Measurements from ENCODE around the gene ICE1. TPM values are rescaled to one million over a fixed set of nuclear protein-coding genes. Genes with fewer than 3 reads are reported as not detected.
"Not testable (repeated sequence)": the region's sequence is repeated elsewhere in the genome, so short reads cannot be mapped to it uniquely, and the experiment has no call there.

ICE1 gene
- total RNA-seq, 1 donor from 2014 or later, result 37.8 TPM

GRCh38 chr5:5394384-5394986, 28.0 kb upstream of the ICE1 start:
- H3K36me3 Mint-ChIP-seq; H3K27me3 Mint-ChIP-seq; H3K4me1 Mint-ChIP-seq (ENCODE audit: unreplicated experiment); H3K27ac Mint-ChIP-seq; DNase-seq (ENCODE audit: extremely low spot score, unreplicated experiment); H3K9me3 Mint-ChIP-seq; H3K4me3 Mint-ChIP-seq: not testable (repeated sequence)
- peak; percentile 79 for TF ChIP-seq CTCF (conservative IDR thresholded peaks at IDR 0.05)

DNA sequence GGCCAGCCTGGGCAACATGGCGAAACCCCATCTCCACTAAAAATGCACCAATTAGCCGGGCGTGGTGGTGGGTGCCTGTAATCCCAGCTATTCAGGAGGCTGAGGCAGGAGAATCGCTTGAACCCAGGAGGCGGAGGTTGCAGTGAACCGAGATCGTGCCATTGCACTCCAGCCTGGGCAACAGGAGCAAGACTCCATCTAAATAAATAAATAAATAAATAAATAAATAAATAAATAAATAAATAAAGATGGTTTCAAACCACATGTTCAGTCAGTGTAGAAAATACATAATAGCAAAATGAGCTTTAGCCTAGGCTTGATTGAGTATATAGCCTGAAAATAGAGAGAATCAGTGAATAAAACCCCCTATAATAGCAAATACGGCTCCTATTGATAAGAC, 27.4 kb upstream of the ICE1 start:
- not testable (repeated sequence) for H3K4me3 Mint-ChIP-seq; H3K36me3 Mint-ChIP-seq; H3K27me3 Mint-ChIP-seq; H3K9me3 Mint-ChIP-seq; H3K27ac Mint-ChIP-seq; H3K4me1 Mint-ChIP-seq (ENCODE audit: unreplicated experiment); DNase-seq (ENCODE audit: extremely low spot score, unreplicated experiment)

GRCh38 chr5:5398071-5398470, 24.4 kb upstream of the ICE1 start:
- no peaks in the 10 kb centered on the region for H3K36me3 Mint-ChIP-seq
- TF ChIP-seq CTCF (conservative IDR thresholded peaks at IDR 0.05), result no peak
- H3K9me3 Mint-ChIP-seq, result no peaks in the 10 kb centered on the region
- no peak overlapping the region for H3K27ac Mint-ChIP-seq
- DNase-seq (ENCODE audit: extremely low spot score, unreplicated experiment), result no peak
- H3K4me1 Mint-ChIP-seq (ENCODE audit: unreplicated experiment), result peaks cover 4% of the 10 kb centered on the region
- H3K27me3 Mint-ChIP-seq, result peaks cover 3% of the 10 kb centered on the region
- no peak overlapping the region for H3K4me3 Mint-ChIP-seq

GRCh38 chr5:5401095-5401494, 21.4 kb upstream of the ICE1 start:
- no peak overlapping the region for H3K4me3 Mint-ChIP-seq
- H3K4me1 Mint-ChIP-seq (ENCODE audit: unreplicated experiment), result peaks cover 8% of the 10 kb centered on the region
- no peak overlapping the region for H3K27ac Mint-ChIP-seq
- H3K27me3 Mint-ChIP-seq, result peaks cover 3% of the 10 kb centered on the region
- TF ChIP-seq CTCF (conservative IDR thresholded peaks at IDR 0.05), result no peak
- no peaks in the 10 kb centered on the region for H3K9me3 Mint-ChIP-seq
- no peak for DNase-seq (ENCODE audit: extremely low spot score, unreplicated experiment)
- H3K36me3 Mint-ChIP-seq, result no peaks in the 10 kb centered on the region

DNA sequence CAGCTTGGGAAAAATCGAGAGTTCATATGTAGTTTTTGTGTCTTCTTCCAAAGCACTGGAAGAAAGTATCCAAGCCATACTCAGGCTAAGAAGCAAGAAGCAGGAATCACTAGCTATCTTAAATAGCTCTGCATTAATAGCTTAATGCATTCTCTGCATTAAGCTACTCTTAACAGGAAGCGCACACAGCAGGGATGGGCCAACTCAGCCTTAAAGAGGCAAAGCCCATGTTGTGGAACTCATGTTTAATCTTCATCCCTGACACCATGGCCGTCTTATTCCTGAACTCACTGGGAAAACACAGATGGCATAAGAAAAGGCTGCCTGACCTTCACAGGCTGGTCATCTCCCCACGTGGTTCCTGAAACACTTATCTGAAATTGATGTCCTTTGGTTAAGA, 18.7 kb upstream of the ICE1 start:
- Mint-ChIP-seq H3K9me3 (no peaks in the 10 kb centered on the region), H3K27ac (no peak overlapping the region), H3K36me3 (no peaks in the 10 kb centered on the region), H3K4me3 (no peak overlapping the region), H3K4me1 (ENCODE audit: unreplicated experiment) (peaks cover 8% of the 10 kb centered on the region), H3K27me3 (peaks cover 3% of the 10 kb centered on the region)
- no peak for DNase-seq (ENCODE audit: extremely low spot score, unreplicated experiment)
- no peak for TF ChIP-seq CTCF (conservative IDR thresholded peaks at IDR 0.05)

- H3K4me1 Mint-ChIP-seq (ENCODE audit: unreplicated experiment), result peaks cover 8% of the 10 kb centered on the region
- no peak overlapping the region for H3K4me3 Mint-ChIP-seq
- H3K9me3 Mint-ChIP-seq, result no peaks in the 10 kb centered on the region
- no peak overlapping the region for H3K27ac Mint-ChIP-seq
- no peak for TF ChIP-seq CTCF (conservative IDR thresholded peaks at IDR 0.05)
- H3K36me3 Mint-ChIP-seq, result no peaks in the 10 kb centered on the region
- DNase-seq (ENCODE audit: extremely low spot score, unreplicated experiment), result no peak
- peaks cover 3% of the 10 kb centered on the region for H3K27me3 Mint-ChIP-seq
Observed at GRCh38 chr5:5404381-5404780, 18.1 kb upstream of the ICE1 start.
